ENCODE results near the gene RPRD1B.

Gene RPRD1B

DNA sequence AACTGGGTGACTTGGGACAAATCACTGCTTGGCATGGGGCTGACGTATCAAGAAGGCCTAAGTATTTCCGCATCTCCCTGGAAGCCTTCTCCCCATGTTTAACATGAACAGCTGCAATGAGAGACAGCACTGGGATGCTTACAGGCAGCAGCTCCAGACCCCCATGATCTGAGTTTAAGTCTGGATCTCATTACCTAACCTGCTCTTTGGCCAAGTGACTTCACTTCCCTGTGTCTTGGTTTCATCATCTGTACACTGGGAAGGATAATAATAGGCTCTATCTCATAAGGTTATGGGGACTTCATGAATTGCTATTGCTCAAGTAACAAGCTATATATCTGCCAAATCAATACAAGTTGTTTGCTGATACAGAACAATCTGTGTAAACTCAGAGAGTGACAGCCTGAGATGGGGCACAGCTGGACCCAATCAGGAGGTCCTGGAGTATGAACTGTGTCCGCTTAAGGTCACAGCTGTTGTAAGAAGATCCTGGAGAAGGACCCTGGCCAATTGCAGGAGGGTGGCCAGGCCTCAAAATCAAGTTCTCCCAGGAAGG lies 75.5 kb downstream of the RPRD1B start:
- DNase-seq, result no peak

GRCh38 chr20:38109591-38110524 lies 76.3 kb downstream of the RPRD1B start:
- no peak for DNase-seq

- DNase-seq, result no peak
Measured at GRCh38 chr20:38110525-38111178, 77.1 kb downstream of the RPRD1B start.

DNA sequence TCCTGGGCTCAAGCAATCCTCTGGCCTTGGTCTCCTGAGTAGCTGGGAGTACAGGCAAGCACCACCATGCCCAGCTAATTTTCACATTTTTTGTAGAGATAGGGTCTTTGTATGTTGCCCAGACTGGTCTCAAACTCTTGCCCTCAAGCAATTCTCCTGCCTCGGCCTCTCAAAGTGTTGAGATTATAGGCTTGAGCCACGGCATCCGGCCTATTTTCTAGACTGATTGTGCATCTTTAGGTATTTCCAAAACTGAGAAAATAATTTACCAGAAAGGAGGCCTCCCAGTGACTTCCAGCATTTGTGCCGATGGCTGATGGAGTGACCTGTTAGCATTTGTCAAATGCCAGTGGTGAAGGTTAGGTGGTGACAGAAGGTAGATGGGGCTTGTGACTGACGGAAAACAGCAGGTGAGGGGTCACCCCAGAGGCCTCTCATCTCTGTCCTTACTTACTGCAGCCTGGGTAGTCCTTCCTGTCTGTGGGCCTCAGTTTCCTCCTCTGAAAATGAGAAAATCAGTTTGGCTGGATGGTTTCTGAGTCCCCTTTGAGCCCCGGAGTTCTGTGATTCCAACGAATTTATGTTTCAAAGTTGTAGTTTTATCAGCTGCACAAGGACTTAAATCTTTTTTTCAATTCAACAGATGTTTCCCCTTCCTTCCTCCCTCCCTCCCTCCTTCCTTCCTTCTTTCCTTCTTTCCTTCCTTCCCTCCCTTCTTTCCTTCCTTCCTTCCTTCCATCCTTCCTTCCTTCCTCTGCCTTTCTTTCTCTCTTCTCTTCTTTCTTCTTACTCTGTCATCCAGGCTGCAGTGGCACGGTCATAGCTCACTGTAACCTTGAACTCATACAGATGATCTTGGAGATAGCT lies 78.1 kb downstream of the RPRD1B start:
- DNase-seq, result no peak

- no peak for DNase-seq
Measured at GRCh38 chr20:38112261-38112929, 78.8 kb downstream of the RPRD1B start.

DNA sequence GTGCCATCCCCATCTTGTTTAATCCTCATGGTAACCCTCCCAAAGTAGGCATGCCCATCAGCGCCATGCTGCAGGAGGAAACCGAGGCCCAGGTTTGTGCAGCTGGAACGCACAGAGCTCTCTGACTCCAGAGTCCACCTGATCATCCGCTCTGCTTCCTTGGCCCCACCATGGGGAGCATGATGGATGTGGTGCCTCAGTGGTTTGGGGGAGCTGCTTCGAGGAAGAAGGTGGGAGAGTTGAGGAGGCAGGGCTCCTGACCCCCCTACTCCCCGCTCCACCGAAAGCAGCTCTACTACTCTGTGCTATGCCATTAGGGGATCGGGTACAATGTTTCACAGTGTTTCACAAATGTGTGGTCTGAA lies 79.4 kb downstream of the RPRD1B start:
- no peak for DNase-seq

DNA sequence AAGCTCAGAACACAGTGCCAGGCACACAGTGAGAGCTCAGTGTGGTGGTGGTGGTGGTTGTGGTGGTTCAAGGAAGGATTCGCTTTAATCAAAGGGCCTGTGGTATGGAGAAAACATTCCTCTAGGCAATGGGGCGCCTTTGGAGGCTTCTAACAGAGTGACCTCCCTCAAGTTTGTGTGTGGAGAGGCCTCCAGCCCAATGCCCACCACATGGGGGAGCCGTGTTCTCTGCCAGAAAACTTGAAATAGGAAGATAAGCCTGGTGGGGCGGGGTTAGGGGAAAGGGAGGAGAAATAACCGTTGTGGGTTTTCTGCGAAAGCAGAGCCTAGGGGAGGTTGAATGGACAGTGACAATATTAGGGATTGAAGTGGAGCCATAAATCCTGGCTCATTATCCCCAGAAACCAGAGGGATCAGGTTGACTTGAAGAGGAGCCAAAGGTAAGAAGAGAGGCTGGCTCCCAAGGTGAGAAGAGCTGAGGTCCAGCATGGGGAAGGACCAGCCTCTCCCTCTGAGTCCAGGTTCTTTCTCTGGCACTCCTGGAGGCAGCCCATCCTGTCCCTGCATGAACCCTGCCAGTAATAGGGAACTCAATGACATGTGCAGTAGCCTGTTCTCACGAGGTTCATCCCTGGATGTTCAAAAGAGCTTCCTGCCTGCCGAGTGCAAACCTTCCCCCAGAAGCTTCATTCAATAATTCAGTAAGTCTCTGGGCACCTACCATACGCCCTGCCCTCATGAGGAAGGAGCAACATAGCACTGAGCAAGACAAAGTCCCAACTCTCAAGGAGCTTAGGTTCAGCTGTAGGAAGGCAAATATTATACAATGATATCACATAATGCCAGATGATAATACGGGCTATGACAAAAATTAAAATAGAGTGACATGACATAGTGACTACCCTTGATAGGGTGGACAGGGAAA lies 80.1 kb downstream of the RPRD1B start:
- DNase-seq, result no peak

GRCh38 chr20:38114353-38114791 lies 80.8 kb downstream of the RPRD1B start:
- DNase-seq, result no peak

GRCh38 chr20:38115205-38115604 lies 81.7 kb downstream of the RPRD1B start:
- DNase-seq, result no peak

DNA sequence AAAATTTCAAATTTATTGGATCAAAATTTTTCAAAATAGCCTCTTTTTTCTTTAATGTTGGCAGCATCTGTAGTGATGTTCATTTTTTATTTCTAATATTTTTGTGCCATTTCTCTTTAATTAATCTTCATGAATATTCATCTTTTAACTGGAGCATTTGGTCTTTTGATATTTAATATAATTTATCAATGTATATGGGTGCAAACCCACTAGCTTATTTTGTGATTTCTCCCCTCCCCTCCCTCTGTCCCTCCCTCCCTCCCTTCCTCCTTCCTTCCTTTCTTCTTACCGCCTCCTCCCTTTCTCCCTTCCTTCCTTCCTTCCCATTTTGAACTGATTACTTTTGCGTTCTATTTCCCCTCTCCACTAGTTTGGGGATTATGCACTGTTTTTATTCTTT lies 82.3 kb downstream of the RPRD1B start:
- no peak for DNase-seq

DNA sequence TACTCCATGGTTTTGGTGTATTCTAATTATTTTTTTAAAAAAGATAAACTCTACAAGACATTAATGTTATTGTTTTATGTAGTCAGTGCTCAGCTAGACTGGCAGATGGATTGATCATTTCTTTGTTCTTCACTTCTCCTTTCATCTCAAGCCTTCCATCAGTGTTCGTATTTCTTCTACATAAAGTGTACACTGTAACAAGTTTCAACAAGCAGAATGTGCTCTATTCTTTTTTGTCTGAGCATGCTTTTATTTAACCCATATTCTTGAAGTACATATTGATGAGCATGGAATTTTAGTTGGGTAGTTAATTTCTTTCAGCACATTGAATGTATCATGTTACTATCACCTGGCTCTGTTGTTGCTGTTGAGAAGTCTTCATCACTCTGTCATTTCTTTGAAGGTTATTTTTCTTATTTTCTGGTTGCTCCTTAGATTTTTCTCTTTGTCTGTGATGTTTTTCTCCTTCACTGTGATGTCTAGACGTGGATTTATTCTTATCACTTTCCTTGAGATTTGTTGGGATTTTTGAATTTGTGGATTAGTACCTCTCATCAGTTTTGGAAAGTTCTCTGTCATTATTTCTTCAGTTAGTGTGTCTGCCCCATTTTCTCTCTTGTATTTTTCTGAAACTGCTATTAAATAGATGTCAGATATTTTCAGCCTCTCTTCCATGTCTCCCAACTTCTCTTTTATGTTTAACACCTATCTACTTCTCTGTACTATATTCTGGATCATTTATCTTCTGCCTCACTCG lies 83.0 kb downstream of the RPRD1B start:
- no peak for DNase-seq

GRCh38 chr20:38117205-38117604 lies 83.7 kb downstream of the RPRD1B start:
- DNase-seq, result no peak

- DNase-seq, result no peak
Measured at GRCh38 chr20:38117635-38118034, 84.1 kb downstream of the RPRD1B start.

GRCh38 chr20:38119446-38119845 lies 85.9 kb downstream of the RPRD1B start:
- no peak for DNase-seq

DNA sequence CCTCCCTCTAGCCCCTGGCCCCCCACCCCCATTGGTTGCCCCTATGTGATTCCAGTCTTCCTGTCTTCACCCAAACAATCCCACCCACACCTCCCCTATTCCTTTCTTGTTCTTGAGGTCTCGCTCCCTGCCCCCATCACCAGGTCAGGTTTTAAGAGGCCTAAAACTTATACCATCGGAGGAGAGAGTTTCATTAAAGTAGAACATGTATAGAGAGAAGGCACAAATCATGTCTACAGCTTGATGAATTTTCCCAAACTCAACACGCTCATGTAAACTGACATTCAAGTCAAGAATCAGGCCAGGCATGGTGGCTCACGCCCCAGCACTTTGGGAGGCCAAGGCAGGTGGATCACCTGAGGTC lies 87.1 kb downstream of the RPRD1B start:
- DNase-seq, result no peak

DNA sequence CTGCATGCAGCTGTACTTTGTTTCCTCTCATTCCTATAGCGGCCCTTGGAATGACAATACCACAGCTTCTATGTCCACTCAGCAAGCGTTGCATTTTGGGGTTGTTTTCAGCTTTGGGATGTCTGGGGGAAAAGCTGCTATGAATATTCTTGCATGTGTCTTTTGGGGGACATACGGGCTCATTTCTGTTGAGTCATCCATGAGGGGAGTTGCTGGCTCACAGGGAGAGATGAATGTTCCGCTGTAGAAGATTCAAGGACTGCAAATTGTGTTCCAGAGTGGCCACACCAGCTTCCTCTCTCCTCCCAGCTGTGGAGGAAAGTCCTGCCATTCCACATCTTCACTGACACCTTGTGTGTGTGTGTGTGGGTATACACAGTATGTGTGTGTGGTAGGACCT lies 88.2 kb downstream of the RPRD1B start:
- no peak for DNase-seq

DNA sequence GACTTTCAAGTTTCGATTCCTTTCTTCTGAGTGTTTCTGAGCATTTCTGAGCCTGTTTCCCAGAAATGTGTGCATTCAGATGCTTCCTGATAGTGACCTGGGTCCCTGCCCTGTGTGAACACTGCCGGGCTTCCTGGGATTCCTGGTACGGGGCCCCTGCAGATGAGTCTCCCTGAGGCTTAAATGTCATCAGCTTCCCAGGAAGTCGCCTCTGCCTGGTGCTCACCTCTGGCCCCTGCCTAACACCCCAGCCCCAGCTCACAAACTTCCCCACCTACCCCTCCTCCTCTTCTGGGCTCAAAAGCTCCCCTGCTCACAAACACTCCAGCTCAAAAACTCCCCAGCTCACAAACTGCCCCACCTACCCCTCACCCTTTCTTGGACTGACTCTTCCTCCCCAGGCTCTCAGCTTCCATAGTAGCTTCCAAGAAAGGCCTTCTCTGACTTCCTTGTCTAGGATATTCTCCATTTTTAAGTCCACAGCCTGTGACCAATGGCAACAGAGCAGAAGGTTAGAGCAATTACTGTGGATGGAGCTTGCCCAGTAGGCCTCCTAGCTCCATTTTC lies 89.6 kb downstream of the RPRD1B start:
- DNase-seq, result no peak

GRCh38 chr20:38125157-38126056 lies 91.9 kb downstream of the RPRD1B start:
- no peak for DNase-seq
